HG02588 (cell line): ENCODE results near the gene FAM53B.
A peak's percentile ranks its signal among the peaks of the same experiment; 100 is the strongest.
"Not testable (repeated sequence)": the region's sequence is repeated elsewhere in the genome, so short reads cannot be mapped to it uniquely, and the experiment has no call there.

ENCODE experiments used
- ATAC-seq: cut with Tn5 transposase; IDR thresholded peaks from one replicate; pipeline ENCODE4 v1.9.1; 2021; ENCODE audit warnings: mild to moderate bottlenecking, moderate library complexity; ENCODE audit not compliant: unreplicated experiment

Gene FAM53B

DNA sequence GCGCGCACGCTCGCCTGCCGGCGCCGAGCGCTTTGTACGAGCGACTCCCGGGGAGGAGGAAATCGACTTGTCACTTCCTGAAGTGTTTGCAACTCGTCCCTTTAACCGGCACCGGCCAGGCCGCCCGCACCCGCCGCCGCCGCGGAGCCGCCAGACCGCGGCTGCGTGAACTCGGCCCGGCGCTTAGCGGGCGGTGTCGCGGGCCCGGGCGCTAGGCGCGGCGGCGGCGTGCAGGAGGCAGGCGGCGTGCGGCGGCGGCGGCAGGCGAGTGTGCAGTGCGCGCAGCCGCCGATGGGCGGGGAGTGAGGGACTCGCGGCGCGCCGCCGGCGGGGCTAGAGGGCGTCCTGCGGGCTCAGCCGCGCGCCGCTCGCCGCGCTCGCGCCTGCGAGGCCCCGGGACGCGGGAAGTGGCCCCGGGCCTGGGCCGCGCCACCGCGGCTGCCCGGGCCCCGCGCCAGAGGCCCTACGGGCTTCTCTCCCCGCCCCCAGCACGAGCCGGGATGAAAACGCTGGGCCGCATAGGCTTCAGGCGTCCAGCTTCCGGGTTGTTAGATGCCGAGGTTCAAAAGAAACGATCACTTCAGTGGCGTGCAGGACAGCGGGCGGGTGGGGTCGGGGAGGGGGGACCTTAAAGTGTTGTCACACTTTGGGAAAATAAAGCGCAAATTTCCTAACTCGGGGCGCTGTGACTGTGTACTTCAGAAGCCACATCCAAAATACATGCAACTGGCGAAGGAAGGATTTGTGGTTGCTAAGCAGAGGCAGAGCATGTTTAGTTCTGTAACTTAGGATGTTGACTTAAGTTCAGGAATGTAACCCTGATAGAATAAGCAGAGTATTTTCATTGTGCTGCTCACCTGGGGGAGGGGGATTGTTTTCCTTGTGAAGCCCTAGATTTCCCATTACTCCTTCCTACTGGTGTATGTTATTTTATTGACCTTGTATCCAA lies at the start of gene FAM53B:
FAM53B (minus strand) TSS at position 277 of the 949 bp plus-strand sequence. CDS start 37,665 bp downstream, outside the sequence.
- ATAC-seq = peak; percentile 62

DNA sequence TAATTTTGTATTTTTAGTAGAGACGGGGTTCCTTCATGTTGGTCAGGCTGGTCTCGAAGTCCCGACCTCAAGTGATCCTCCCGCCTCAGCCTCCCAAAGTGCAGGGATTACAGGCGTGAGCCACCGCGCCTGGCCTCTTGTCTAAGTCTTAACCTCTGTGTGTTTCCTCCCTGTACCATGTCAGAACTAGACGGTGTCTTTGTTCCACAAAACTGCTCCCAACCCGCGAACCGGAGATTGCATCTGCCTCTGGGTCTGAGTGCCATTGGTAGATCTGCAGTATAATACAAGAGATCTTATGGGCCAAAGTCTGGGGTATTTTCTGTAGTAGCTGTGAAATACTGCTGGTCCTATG lies 48.8 kb upstream of the FAM53B start:
- no peak for ATAC-seq

DNA sequence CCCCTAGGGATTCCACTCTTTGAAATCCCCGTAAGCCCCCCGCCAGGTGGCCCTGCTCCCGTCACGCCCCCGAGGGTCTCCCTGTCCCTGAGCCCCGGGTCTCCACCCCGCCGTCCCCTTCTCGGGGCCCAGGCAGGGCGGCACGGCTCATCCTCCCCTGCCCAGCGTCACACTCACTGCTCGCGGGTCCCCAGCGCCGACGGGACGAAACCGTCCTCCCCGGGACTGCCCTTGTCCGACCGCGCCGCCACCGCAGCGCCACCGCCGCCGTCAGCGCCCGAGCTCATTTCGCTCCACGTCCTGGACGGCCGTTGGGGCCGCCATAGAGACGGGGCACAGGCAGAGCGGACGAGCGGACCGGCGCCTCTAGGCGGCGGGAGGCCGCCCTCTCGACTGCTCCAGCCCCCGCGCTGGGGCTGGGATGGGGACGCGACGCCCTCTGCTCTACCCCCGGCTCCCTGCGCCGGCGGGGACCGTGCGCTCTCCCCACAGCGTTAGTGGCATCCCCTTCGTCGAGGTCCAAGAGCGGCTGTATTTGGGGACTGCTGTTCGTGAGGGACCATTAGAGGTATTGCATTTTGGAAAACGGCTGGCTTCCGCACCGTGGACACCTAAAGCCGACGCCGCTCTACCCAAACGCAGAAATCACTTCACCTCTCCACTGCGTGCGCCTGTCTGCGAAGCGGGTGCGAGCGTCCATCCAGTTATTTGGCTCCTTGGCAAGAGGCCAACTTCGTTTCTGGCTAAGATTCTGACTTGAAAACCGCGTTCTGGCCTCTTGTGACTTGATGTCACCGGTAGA lies 47.6 kb upstream of the FAM53B start, which contains the start of gene EEF1AKMT2:
EEF1AKMT2 (minus strand) TSS at position 341 of the 802 bp plus-strand sequence; CDS start at position 287, 54 bp downstream.
- ATAC-seq = peak; percentile 90

DNA sequence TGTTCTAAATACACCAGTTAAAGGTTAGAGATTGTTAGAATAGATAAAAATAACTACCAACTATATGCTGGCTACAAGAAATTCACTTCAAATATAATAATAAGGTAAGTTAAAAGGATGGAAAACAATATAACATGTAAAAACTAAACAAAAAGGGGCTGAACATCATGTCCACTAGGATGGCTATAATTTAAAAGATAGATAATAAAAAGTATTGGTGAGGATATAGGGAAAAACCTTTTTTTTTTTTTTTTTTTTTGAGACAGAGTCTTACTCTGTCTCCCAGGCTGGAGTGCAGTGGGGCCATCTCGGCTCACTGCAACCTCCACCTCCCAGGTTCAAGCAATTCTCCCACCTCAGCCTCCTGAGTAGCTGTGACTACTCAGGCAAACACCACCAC lies 38.7 kb upstream of the FAM53B start:
- ATAC-seq = not testable (repeated sequence)

GRCh38 chr10:124768791-124769190 lies 24.6 kb upstream of the FAM53B start:
- no peak for ATAC-seq

GRCh38 chr10:124765256-124765655 lies 21.1 kb upstream of the FAM53B start:
- no peak for ATAC-seq

- no peak for ATAC-seq
Measured at GRCh38 chr10:124763267-124763666, 19.1 kb upstream of the FAM53B start.

DNA sequence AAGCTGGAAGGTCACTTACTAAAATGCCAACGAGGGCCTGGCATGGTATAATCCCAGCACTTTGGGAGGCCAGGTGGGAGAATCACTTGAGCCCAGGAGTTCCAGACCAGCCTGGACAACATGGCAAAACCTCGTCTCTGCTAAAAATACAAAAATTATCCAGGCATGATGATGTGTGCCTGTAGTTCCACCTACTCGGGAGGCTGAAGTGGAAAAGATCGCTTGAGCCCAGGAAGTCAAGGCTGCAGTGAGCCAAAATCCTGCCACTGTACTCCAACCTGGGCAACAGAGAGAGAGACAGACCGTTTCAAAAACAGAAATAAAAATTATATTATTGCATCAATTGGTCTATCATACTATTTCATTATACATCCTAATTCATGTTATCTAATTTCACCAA lies 18.1 kb upstream of the FAM53B start:
- ATAC-seq = no peak

DNA sequence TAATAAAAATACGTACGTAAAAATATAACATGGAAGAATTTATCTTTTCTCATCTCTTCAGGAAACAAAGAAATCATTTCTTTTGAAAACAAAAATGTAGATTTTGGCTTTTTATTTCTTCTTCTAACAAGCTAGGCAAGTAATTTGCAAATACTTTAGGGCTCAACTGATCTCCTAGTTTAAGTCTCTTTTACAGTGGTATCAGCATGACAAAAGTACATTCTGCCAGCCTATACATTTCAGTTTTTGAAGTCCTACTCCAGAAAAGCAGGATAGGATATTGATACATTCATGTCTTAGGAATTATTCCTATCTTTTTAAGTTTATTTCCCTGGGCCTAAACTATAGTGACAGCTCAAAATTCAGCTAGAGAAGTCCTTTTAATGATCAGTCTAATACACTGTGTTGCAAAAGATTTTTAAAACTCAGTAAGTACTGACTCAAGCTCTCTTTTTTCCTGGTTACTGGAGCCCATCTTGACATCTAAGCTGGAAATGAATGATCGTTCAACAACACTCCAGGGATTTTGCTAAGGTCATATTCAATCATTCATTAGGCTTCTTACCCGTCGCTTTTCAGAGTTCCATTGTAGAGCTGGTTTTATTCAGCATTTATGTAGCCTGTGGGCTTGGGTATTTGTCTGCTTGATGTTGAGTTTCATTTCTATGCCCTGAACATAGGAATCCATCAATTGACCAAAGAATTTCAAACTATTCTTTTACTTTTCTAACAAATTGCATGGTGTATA lies 12.2 kb upstream of the FAM53B start:
- ATAC-seq = no peak

DNA sequence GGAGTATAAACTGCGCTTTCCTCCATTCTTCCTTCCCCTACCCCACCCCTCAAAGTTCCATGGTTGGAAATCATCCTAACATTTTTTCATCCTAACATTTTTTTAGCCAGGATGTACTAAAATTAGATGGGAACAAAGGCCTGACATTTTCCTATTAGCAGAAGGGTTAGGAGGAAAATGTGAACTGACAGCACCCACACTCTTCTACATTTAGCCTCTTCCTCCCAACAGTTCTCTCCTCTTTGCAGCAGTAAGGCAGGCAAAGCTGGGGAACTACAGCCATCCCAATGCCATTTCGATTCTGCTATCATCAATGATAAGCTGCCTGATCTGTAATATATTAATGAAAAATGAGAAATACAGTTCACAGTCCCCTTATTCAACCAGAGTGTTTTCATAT lies 11.4 kb upstream of the FAM53B start:
- ATAC-seq = no peak

GRCh38 chr10:124754227-124754626 lies 10.0 kb upstream of the FAM53B start:
- no peak for ATAC-seq

DNA sequence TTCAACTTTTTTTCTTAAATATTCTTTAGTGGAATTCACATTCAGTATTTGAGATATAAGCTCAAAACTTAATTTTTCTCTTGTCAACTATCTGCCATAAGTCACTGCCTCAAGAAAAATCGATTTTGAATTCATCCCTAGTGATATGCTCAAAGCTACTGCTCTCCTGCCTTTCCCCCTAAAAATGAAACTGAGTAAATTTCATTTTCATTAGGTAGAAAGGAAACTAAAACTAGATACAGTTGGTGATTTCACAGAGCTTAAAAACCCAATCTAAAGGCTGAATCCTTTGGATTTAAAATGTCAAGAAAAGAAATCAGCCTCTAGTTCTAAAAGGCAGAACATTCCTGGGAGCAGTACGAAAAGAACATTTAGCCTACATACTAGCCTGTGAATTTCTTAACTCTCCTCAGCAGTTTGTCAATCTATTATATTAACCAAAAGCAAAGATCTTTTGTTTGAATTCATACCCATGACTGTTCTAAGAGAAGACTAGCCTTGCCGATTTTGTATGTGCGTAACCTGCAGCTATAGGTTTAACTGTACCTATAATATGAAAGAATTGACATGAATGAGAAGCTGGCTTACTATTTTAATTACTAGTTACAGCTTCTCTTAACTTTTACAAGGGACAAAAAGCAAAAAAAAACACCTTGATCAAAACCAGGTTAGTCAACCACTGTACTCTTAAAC lies 4.9 kb upstream of the FAM53B start:
- no peak for ATAC-seq

GRCh38 chr10:124748166-124748565 lies 4.0 kb upstream of the FAM53B start:
- ATAC-seq = no peak

GRCh38 chr10:124747745-124748144 lies 3.6 kb upstream of the FAM53B start:
- no peak for ATAC-seq

DNA sequence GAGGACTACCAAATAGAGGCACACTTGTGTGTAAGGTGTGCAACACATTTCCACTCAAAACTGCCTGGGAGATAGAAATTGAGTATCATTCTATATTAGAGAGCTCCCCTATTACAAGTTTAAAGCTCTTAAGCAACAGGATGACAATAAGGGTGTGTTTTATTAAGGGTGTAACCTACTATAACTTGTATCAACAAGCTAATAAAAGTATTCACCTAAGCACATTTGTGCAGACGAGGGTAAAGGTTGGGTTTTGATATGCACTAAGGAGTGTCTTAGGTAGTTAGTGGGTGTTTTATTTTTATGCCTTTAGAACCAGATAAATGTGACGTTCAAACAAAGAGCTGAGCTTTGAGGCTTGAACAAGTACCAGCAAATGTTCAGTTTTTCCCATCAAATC lies 2.8 kb upstream of the FAM53B start:
- no peak for ATAC-seq

DNA sequence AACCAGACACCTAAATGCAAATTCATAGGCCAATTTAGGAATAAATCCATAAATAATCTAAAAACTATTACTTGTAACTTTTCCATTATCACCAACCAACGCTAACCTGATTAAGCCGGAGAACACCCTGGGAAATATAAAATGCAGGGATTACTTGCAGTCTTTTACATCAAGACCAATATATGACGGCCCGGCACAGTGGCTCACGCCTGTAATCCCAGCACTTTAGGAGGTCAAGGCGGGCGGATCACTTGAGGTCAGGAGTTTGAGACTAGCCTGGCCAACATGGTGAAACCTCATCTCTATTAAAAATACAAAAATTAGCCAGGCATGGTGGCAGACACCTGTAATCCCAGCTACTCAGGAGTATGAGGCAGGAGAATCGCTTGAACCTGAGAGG lies 2.3 kb upstream of the FAM53B start:
- not testable (repeated sequence) for ATAC-seq

- ATAC-seq = no peak
Measured at GRCh38 chr10:124745673-124746072, 1.5 kb upstream of the FAM53B start.

DNA sequence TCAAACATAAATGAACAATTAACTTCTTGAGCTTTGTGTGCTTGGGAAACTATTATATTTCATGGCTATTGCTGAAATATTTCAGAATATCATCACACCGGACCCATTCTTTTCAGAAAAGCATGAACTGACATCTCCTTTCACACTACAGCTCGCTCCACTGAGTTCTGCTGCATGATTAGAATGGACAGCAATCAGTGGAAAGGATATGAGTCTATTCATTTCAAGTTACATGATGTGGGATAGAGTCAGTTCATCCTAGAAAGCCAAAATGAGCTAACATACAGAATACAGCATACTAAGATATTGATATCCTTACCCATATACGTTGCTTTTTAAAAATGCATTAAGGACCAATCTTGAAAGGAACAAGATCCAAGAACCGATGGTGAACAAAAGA lies 1.1 kb upstream of the FAM53B start:
- no peak for ATAC-seq

GRCh38 chr10:124743191-124744101 lies 732 bp downstream of the FAM53B start:
- no peak for ATAC-seq
